ENCODE results near the gene EIF5AL1. TPM values are rescaled to one million over a fixed set of nuclear protein-coding genes. Genes with fewer than 3 reads are reported as not detected.

Gene EIF5AL1
- total RNA-seq, 6 experiments from 2014 or later = 0.31 to 0.54 (median 0.44) TPM; not detected in 1

- no peak for DNase-seq
- Histone ChIP-seq H3K4me3 (no peak overlapping the region), H3K27ac (no peak overlapping the region), H3K9me3 (no peaks in the 10 kb centered on the region), H3K36me3 (no peaks in the 10 kb centered on the region), H3K4me1 (peaks cover 0 to 7% (median 1%) of the 10 kb centered on the region in 4 donors), H3K27me3 (no peaks in the 10 kb centered on the region)
- intact Hi-C loops (cut with DNase I) = no loop called here
- peak; percentile 76 to 86 (median 85) for ATAC-seq
- TF ChIP-seq CTCF (IDR thresholded peaks at IDR 0.05) = peak in 2 of 4 donors; percentile 9 to 26
- no peak for TF ChIP-seq POLR2A (IDR thresholded peaks at IDR 0.05)
- 28% methylated on average over 5 of the region's 5 CpGs for WGBS (ENCODE audit: insufficient coverage, low coverage, low lambda C conversion rate, missing lambda C conversion rate)
Measured at GRCh38 chr10:79472951-79473350, 39.4 kb upstream of the EIF5AL1 start.

GRCh38 chr10:79473496-79474095 is 38.7 kb upstream of the EIF5AL1 start:
- peaks cover 0 to 7% (median 1%) of the 10 kb centered on the region in 4 donors for H3K4me1 ChIP-seq
- no peak for DNase-seq
- H3K27me3 ChIP-seq = no peaks in the 10 kb centered on the region
- intact Hi-C loops (cut with DNase I) = no loop called here
- H3K4me3 ChIP-seq = no peak overlapping the region
- H3K9me3 ChIP-seq = no peaks in the 10 kb centered on the region
- peak; percentile 18 to 43 (median 27) for ATAC-seq
- WGBS (ENCODE audit: insufficient coverage, low coverage, low lambda C conversion rate, missing lambda C conversion rate) = 72% methylated on average over 5 of the region's 5 CpGs
- TF ChIP-seq POLR2A (IDR thresholded peaks at IDR 0.05) (no peak), CTCF (IDR thresholded peaks at IDR 0.05) (no peak)
- H3K27ac ChIP-seq = no peak overlapping the region
- H3K36me3 ChIP-seq = no peaks in the 10 kb centered on the region

GRCh38 chr10:79475119-79475653 is 37.1 kb upstream of the EIF5AL1 start:
- DNase-seq (no peak), ATAC-seq (no peak)
- Histone ChIP-seq H3K27ac (no peak overlapping the region), H3K4me3 (no peak overlapping the region), H3K9me3 (no peaks in the 10 kb centered on the region), H3K36me3 (no peaks in the 10 kb centered on the region), H3K4me1 (peaks cover 0 to 7% (median 1%) of the 10 kb centered on the region in 4 donors), H3K27me3 (no peaks in the 10 kb centered on the region)
- intact Hi-C loops (cut with DNase I) = no loop called here
- no peak for TF ChIP-seq CTCF (IDR thresholded peaks at IDR 0.05)
- no peak for TF ChIP-seq POLR2A (IDR thresholded peaks at IDR 0.05)
- 54% methylated on average over 4 of the region's 7 CpGs for WGBS (ENCODE audit: insufficient coverage, low coverage, low lambda C conversion rate, missing lambda C conversion rate)

GRCh38 chr10:79475877-79476276 is 36.5 kb upstream of the EIF5AL1 start:
- Histone ChIP-seq H3K36me3 (no peaks in the 10 kb centered on the region), H3K4me3 (no peak overlapping the region), H3K27ac (no peak overlapping the region), H3K4me1 (peaks cover 0 to 7% (median 1%) of the 10 kb centered on the region in 4 donors), H3K27me3 (no peaks in the 10 kb centered on the region), H3K9me3 (no peaks in the 10 kb centered on the region)
- ATAC-seq (no peak), DNase-seq (no peak)
- intact Hi-C loops (cut with DNase I) = no loop called here
- TF ChIP-seq CTCF (IDR thresholded peaks at IDR 0.05) (no peak), POLR2A (IDR thresholded peaks at IDR 0.05) (no peak)
- 59% methylated on average over 3 of the region's 3 CpGs for WGBS (ENCODE audit: insufficient coverage, low coverage, low lambda C conversion rate, missing lambda C conversion rate)

All from right lobe of liver (tissue), 6 donors.